Breast epithelium (tissue), 4 donors: ENCODE results near the gene WDR6. TPM values are rescaled to one million over a fixed set of nuclear protein-coding genes. Genes with fewer than 3 reads are reported as not detected.
A peak's percentile ranks its signal among the peaks of the same experiment; 100 is the strongest.

Experiments
- DNase-seq, 2 donors: peaks; one replicate each; pipeline ENCODE4 v3.0.0-alpha.2; 2019; ENCODE audit warnings: low spot score in 2 of 2
- H3K27ac ChIP-seq, 2 donors: fragments of 200-600 bp; sonication (generic) in 1 of 2; one replicate each; pipeline ENCODE4 v1.5.1; 2016 to 2019; ENCODE audit warnings: mild to moderate bottlenecking in 1 of 2
- H3K27me3 ChIP-seq, 2 donors: fragments of 200-600 bp; sonication (generic) in 1 of 2; one replicate each; pipeline versions ENCODE4 v1.5.1 to v1.6.0; 2017 to 2019; ENCODE audit warnings: control low read depth in 1 of 2, mild to moderate bottlenecking in 1 of 2
- H3K36me3 ChIP-seq: fragments of 200-600 bp; one replicate; pipeline ENCODE4 v1.5.1; 2019
- H3K4me1 ChIP-seq, 2 donors: fragments of 200-600 bp; sonication (generic); one replicate each; pipeline ENCODE4 v1.5.1; 2016 to 2019; ENCODE audit warnings: control low read depth in 1 of 2
- H3K4me3 ChIP-seq, 3 donors: fragments of 200-600 bp; sonication (generic); 1 replicate in 2 of 3; 2 replicates in 1 of 3; pipeline ENCODE4 v1.5.1; 2016 to 2019; ENCODE audit warnings: mild to moderate bottlenecking in 3 of 3, moderate library complexity in 2 of 3
- H3K9me3 ChIP-seq, 2 donors: fragments of 200-600 bp; sonication (generic) in 1 of 2; one replicate each; pipeline ENCODE4 v1.5.1; 2016 to 2019; ENCODE audit warnings: control low read depth in 1 of 2
- CTCF ChIP-seq, 3 donors: fragments of 450-650 bp; IDR thresholded peaks; one replicate each; pipeline ENCODE4 v1.5.1; 2016 to 2017; ENCODE audit warnings: antibody characterized with exemption in 3 of 3, mild to moderate bottlenecking in 3 of 3, moderate library complexity in 3 of 3
- POLR2A ChIP-seq: fragments of 450-650 bp; IDR thresholded peaks from one replicate; pipeline ENCODE4 v1.6.1; 2016; ENCODE audit warnings: antibody characterized with exemption, mild to moderate bottlenecking, moderate library complexity
- POLR2AphosphoS5 ChIP-seq, 3 donors: sonication (generic); formaldehyde crosslinking; IDR thresholded peaks; one replicate each; pipeline ENCODE4 v1.6.1; 2017; ENCODE audit warnings: antibody characterized with exemption in 3 of 3
- intact Hi-C: fragments of 100-400 bp; cut with DNase I; formaldehyde crosslinking; loops from one replicate; pipeline ENCODE4 v1.15.1; 2023; ENCODE audit warnings: low total_unique reads
- total RNA-seq, 3 donors: library from RNA; depleted of rRNA; stranded (reverse); fragments of >200 nt; gene quantifications; one replicate each; pipeline ENCODE4 v1.1.0, GENCODE V29; 2016

Gene WDR6
- total RNA-seq = 100 to 1,000 TPM in 2 of 3 donors, 10 to 100 TPM in 1; 57.9 to 143 (median 135) TPM

GRCh38 chr3:49007068-49007770 is at the start of gene WDR6:
Gene WDR6 (plus strand): TSS chr3:49007391. CDS start chr3:49007432, 41 bp downstream.
- intact Hi-C loops = no loop called here
- TF ChIP-seq POLR2AphosphoS5 (IDR thresholded peaks at IDR 0.05) (peak; percentile 85 to 90 (median 88)), CTCF (IDR thresholded peaks at IDR 0.05) (peak in 2 of 3 donors; percentile 47 to 48), POLR2A (peak; percentile 40)
- DNase-seq = peak; percentile 98
- Histone ChIP-seq H3K4me3 (peak within 1 kb of the TSS; percentile 68 to 80 (median 74)), H3K27me3 (no peaks in the 10 kb centered on the region), H3K27ac (peak within 1 kb of the TSS; percentile 93 to 97), H3K36me3 (no peaks in the 10 kb centered on the region), H3K4me1 (no peaks in the 10 kb centered on the region), H3K9me3 (no peaks in the 10 kb centered on the region)

- Histone ChIP-seq H3K27ac (no peak overlapping the region), H3K4me3 (no peak overlapping the region), H3K4me1 (no peaks in the 10 kb centered on the region), H3K9me3 (no peaks in the 10 kb centered on the region), H3K27me3 (no peaks in the 10 kb centered on the region), H3K36me3 (no peaks in the 10 kb centered on the region)
- intact Hi-C loops = no loop called here
- TF ChIP-seq POLR2AphosphoS5 (IDR thresholded peaks at IDR 0.05) (no peak), POLR2A (no peak), CTCF (IDR thresholded peaks at IDR 0.05) (no peak)
- no peak for DNase-seq
Measured at GRCh38 chr3:48960841-48961413, 46.3 kb upstream of the WDR6 start.

- no peaks in the 10 kb centered on the region for H3K36me3 ChIP-seq
- intact Hi-C loops = no loop called here
- DNase-seq = no peak
Measured at GRCh38 chr3:48962340-48962739, 44.9 kb upstream of the WDR6 start.

GRCh38 chr3:48962939-48963338 is 44.3 kb upstream of the WDR6 start:
- Histone ChIP-seq H3K4me3 (no peak overlapping the region), H3K27me3 (no peaks in the 10 kb centered on the region), H3K27ac (no peak overlapping the region), H3K9me3 (no peaks in the 10 kb centered on the region), H3K36me3 (no peaks in the 10 kb centered on the region), H3K4me1 (no peaks in the 10 kb centered on the region)
- intact Hi-C loops = no loop called here
- no peak for DNase-seq
- TF ChIP-seq POLR2A = no peak

More at GRCh38 chr3:48962340-48962739, 44.9 kb upstream of the WDR6 start:
- TF ChIP-seq POLR2A (no peak), CTCF (IDR thresholded peaks at IDR 0.05) (no peak), POLR2AphosphoS5 (IDR thresholded peaks at IDR 0.05) (no peak)
- H3K4me3 ChIP-seq = no peak overlapping the region
- H3K27ac ChIP-seq = no peak overlapping the region
- H3K27me3 ChIP-seq = no peaks in the 10 kb centered on the region
- no peaks in the 10 kb centered on the region for H3K4me1 ChIP-seq
- H3K9me3 ChIP-seq = no peaks in the 10 kb centered on the region

- intact Hi-C loops = no loop called here
- Histone ChIP-seq H3K27ac (no peak overlapping the region), H3K9me3 (no peaks in the 10 kb centered on the region), H3K27me3 (no peaks in the 10 kb centered on the region), H3K36me3 (no peaks in the 10 kb centered on the region), H3K4me1 (no peaks in the 10 kb centered on the region), H3K4me3 (no peak overlapping the region)
- no peak for DNase-seq
- no peak for TF ChIP-seq CTCF (IDR thresholded peaks at IDR 0.05)
- no peak for TF ChIP-seq POLR2A
- no peak for TF ChIP-seq POLR2AphosphoS5 (IDR thresholded peaks at IDR 0.05)
Measured at GRCh38 chr3:48963591-48963990, 43.6 kb upstream of the WDR6 start.
